ENCODE results near the gene SOD3. TPM values are rescaled to one million over a fixed set of nuclear protein-coding genes. Genes with fewer than 3 reads are reported as not detected.

Gene SOD3
- total and polyA plus RNA-seq, 9 of the 15 experiments (the other 6 are each of a cell fraction or from before 2014, with no cell fraction given): 0.10 to 0.31 (median 0.24) TPM; not detected in 6

- H3K27ac ChIP-seq (ENCODE audit: extremely low read depth, low read depth, low read length): no peak overlapping the region
- intact Hi-C loops (cut with micrococcal nuclease): no loop called here
- H2AFZ ChIP-seq (ENCODE audit: low read depth, low read length): no peak overlapping the region
- H3K4me3 ChIP-seq: no peak overlapping the region
- H3K79me2 ChIP-seq (ENCODE audit: control insufficient read depth, insufficient read depth, low read length): no peaks in the 10 kb centered on the region
- no peaks in the 10 kb centered on the region for H3K36me3 ChIP-seq (ENCODE audit: control insufficient read depth, insufficient read depth, low read length)
- H3K4me1 ChIP-seq (replicated peaks in 1 of 2; ENCODE audit: control insufficient read depth in 2 of 2, insufficient read depth in 2 of 2, low read length in 2 of 2): no peaks in the 10 kb centered on the region
- no peak overlapping the region for H3K9ac ChIP-seq (ENCODE audit: insufficient read depth in 1 of 2, low read depth in 2 of 2, low read length in 2 of 2)
- in situ Hi-C loops (cut with MboI): no loop called here
- TF ChIP-seq ZBTB9 (CRISPR knock-in tag; IDR thresholded peaks at IDR 0.05): no peak
- no peak for TF ChIP-seq CBX8 (IDR thresholded peaks at IDR 0.05; ENCODE audit: borderline replicate concordance, extremely low read depth, low read depth, low read length, poor library complexity, severe bottlenecking)
- TF ChIP-seq NBN (IDR thresholded peaks at IDR 0.05; ENCODE audit: low read depth): no peak
- TF ChIP-seq ZNF212 (CRISPR knock-in tag; IDR thresholded peaks at IDR 0.05): no peak
- no peak for TF ChIP-seq TRIM25 (IDR thresholded peaks at IDR 0.05; ENCODE audit: borderline replicate concordance)
- no peak for TF ChIP-seq ZNF354B (CRISPR knock-in tag; IDR thresholded peaks at IDR 0.05)
- TF ChIP-seq EWSR1 (IDR thresholded peaks at IDR 0.05; ENCODE audit: borderline replicate concordance, low read depth, partially characterized antibody): no peak
- TF ChIP-seq TSHZ1 (CRISPR knock-in tag; IDR thresholded peaks at IDR 0.05): no peak
- TF ChIP-seq JUNB (CRISPR knock-in tag; conservative IDR thresholded peaks at IDR 0.05): no peak
- H4K20me1 ChIP-seq (replicated peaks; ENCODE audit: control insufficient read depth, insufficient read depth, low read length): no peaks in the 10 kb centered on the region
- DNase-seq (ENCODE audit: extremely low read depth in 1 of 4, low spot score in 3 of 4) (no peak), FAIRE-seq (no peak), ATAC-seq (no peak)
- H3K4me2 ChIP-seq (ENCODE audit: insufficient read depth, low read length): no peak overlapping the region
- POLR2A ChIA-PET: interaction anchor here (0.9 kb wide), 1 partner anchor 14 kb away, joined by 3 read pairs; no protein-coding TSS in a partner anchor
- peaks cover 2 to 32% of the 10 kb centered on the region in 2 experiments; a peak in 4 of 5 replicates for H3K27me3 ChIP-seq (ENCODE audit: control insufficient read depth in 2 of 2, insufficient read depth in 2 of 2, low read length in 2 of 2)
- CTCF ChIA-PET (ENCODE audit: low intra/inter-chr PET ratio): no interaction called here
- no peaks in the 10 kb centered on the region for H3K9me3 ChIP-seq (replicated peaks; ENCODE audit: control insufficient read depth, insufficient read depth, low read depth, low read length)
- H3K9me1 ChIP-seq (ENCODE audit: control insufficient read depth, insufficient read depth, low read length): no peaks in the 10 kb centered on the region
- no TSS peak for BruUV-seq (replicated peaks)
- 0% methylated on average over 3 of the region's 3 CpGs for WGBS (ENCODE audit: insufficient coverage, low coverage, missing lambda C conversion rate)
These were observed 47.7 kb downstream of the SOD3 start for GRCh38 chr4:24843096-24843495.

Data from K562 (cell line).